K562 (cell line): ENCODE measurements around the gene BACE1. TPM values are rescaled to one million over a fixed set of nuclear protein-coding genes. Genes with fewer than 3 reads are reported as not detected.

Experiments used
- ATAC-seq: fragments of 200-7000 bp; cut with Tn5 transposase; 3 replicates; pipeline ENCODE4 v1.9.1; 2020; ENCODE audit warnings: moderate library complexity
- BruUV-seq: library from RNA; stranded (reverse); fragments of 400-500 nt; replicated peaks from 2 replicates; lab custom pipeline; 2021; lab: Mats Ljungman, UMichigan
- CTCF ChIA-PET: fragments of 300-600 bp; formaldehyde crosslinking; extraction: SDS; loops from one replicate; lab custom pipeline; 2021; ENCODE audit warnings: low intra/inter-chr PET ratio; lab: Yijun Ruan, JAX
- POLR2A ChIA-PET: fragments of 300-600, 350-650 bp; sonication (Branson Sonifier 250); formaldehyde crosslinking; extraction: SDS; loops from one replicate; lab custom pipeline; 2021; ENCODE audit warnings: antibody characterized with exemption, inconsistent platforms; lab: Yijun Ruan, JAX
- DNase-seq, 4 experiments: peaks; one replicate each; pipeline versions ENCODE4 v3.0.0 to v3.0.0-alpha.2; 2011 to 2018; ENCODE audit warnings: low spot score in 3 of 4, mixed read lengths in 3 of 4; ENCODE audit errors: extremely low read depth in 1 of 4
- FAIRE-seq: peaks from 2 replicates; lab custom pipeline; 2011; peaks lifted over from hg19 to GRCh38; lab: Jason Lieb, UNC
- H2AFZ ChIP-seq: 2 replicates; pipeline ENCODE4 v1.6.0; 2011; ENCODE audit warnings: low read depth, low read length, control low read depth, inconsistent platforms
- H3K27ac ChIP-seq: fragments of 200-600 bp; 3 replicates; pipeline ENCODE4 v1.8.0; 2011; ENCODE audit warnings: low read depth, mild to moderate bottlenecking, control low read depth, inconsistent platforms, low read length, moderate library complexity, mixed read lengths; ENCODE audit errors: extremely low read depth
- H3K27me3 ChIP-seq, 2 experiments: fragments of 300-600 bp in 1 of 2; 2 replicates in 1 of 2; 3 replicates in 1 of 2; pipeline versions ENCODE4 v1.6.0 to v1.8.0; 2011; ENCODE audit warnings: inconsistent platforms in 2 of 2, low read length in 2 of 2, mild to moderate bottlenecking in 1 of 2, mixed read lengths in 1 of 2, moderate library complexity in 1 of 2; ENCODE audit not compliant: control insufficient read depth in 2 of 2, insufficient read depth in 2 of 2
- H3K36me3 ChIP-seq: fragments of 300-600 bp; 3 replicates; pipeline ENCODE4 v1.8.0; 2011; ENCODE audit warnings: mild to moderate bottlenecking, low read length, inconsistent platforms; ENCODE audit not compliant: control insufficient read depth, insufficient read depth
- H3K4me1 ChIP-seq, 2 experiments: fragments of 200-600 bp in 1 of 2; replicated peaks in 1 of 2; 2 replicates in 1 of 2; 3 replicates in 1 of 2; pipeline versions ENCODE4 v1.5.1 to v1.8.0; 2011; ENCODE audit warnings: inconsistent platforms in 2 of 2, low read length in 2 of 2, mild to moderate bottlenecking in 1 of 2, mixed read lengths in 1 of 2, moderate library complexity in 1 of 2; ENCODE audit not compliant: control insufficient read depth in 2 of 2, insufficient read depth in 2 of 2
- H3K4me2 ChIP-seq: 2 replicates; pipeline ENCODE4 v1.6.1; 2011; ENCODE audit warnings: low read length, control low read depth, inconsistent platforms, mixed read lengths; ENCODE audit not compliant: insufficient read depth
- H3K4me3 ChIP-seq: fragments of 200-600 bp; sonication (generic), shearing (Covaris generic); 2 replicates; pipeline ENCODE4 v1.5.1; 2016; ENCODE audit warnings: control low read depth, inconsistent platforms
- H3K79me2 ChIP-seq: fragments of 200-600 bp; 3 replicates; pipeline ENCODE4 v1.8.0; 2011; ENCODE audit warnings: low read length, inconsistent platforms; ENCODE audit not compliant: control insufficient read depth, insufficient read depth
- H3K9ac ChIP-seq, 2 experiments: 2 replicates each; pipeline versions ENCODE4 v1.6.0 to v1.6.1; 2011; ENCODE audit warnings: low read depth in 2 of 2, low read length in 2 of 2, control low read depth in 1 of 2, inconsistent platforms in 1 of 2, mild to moderate bottlenecking in 1 of 2, mixed read lengths in 1 of 2; ENCODE audit not compliant: insufficient read depth in 1 of 2
- H3K9me1 ChIP-seq: one replicate; pipeline ENCODE4 v1.6.0; 2011; ENCODE audit warnings: inconsistent platforms, mild to moderate bottlenecking, low read length, moderate library complexity; ENCODE audit not compliant: control insufficient read depth, insufficient read depth
- H3K9me3 ChIP-seq: replicated peaks from 2 replicates; pipeline ENCODE4 v1.5.1; 2011; ENCODE audit warnings: low read depth, low read length, inconsistent platforms; ENCODE audit not compliant: control insufficient read depth, insufficient read depth
- H4K20me1 ChIP-seq: replicated peaks from 2 replicates; pipeline ENCODE4 v1.6.1; 2011; ENCODE audit warnings: low read length, inconsistent platforms, mixed read lengths; ENCODE audit not compliant: control insufficient read depth, insufficient read depth
- HES1 ChIP-seq: fragments of 450-650 bp; IDR thresholded peaks from 2 replicates; pipeline ENCODE4 v1.6.1; 2016; ENCODE audit warnings: low read depth, mild to moderate bottlenecking, moderate library complexity
- PPARD ChIP-seq: fragments of 250-450 bp; sonication (Bioruptor Pico); IDR thresholded peaks from 2 replicates; pipeline ENCODE4 v1.8.0; 2022; ENCODE audit warnings: inconsistent platforms, mild to moderate bottlenecking, moderate library complexity
- RBFOX2 ChIP-seq: fragments of 200-400 bp; formaldehyde crosslinking; IDR thresholded peaks from 2 replicates; pipeline ENCODE4 v1.6.1; 2017; ENCODE audit warnings: low read depth, mild to moderate bottlenecking, low read length, moderate library complexity
- TFAM ChIP-seq: fragments of 250-450 bp; sonication (Bioruptor Pico); conservative IDR thresholded peaks from 2 replicates; pipeline ENCODE4 v1.5.0; 2021; ENCODE audit warnings: mild to moderate bottlenecking, moderate library complexity
- ZBTB9 ChIP-seq: fragments of 450-650 bp; formaldehyde crosslinking; IDR thresholded peaks from 2 replicates; pipeline ENCODE4 v1.4.0; 2020; ENCODE audit warnings: mild to moderate bottlenecking, moderate library complexity
- WGBS: fragments of 100-300 bp; shearing (Covaris generic); methylation state at CpG from one replicate; pipeline ENCODE4 v1.1.6; 2016; ENCODE audit warnings: low coverage, mixed read lengths; ENCODE audit not compliant: insufficient coverage; ENCODE audit errors: missing lambda C conversion rate; 5-methylcytosine and 5-hydroxymethylcytosine counted together
- in situ Hi-C: fragments of 300-500 bp; cut with MboI; formaldehyde crosslinking; loops from 4 replicates; pipeline ENCODE4 v1.15.0; 2018; ENCODE audit warnings: inconsistent platforms, mixed read lengths
- intact Hi-C: fragments of 100-400 bp; cut with micrococcal nuclease; formaldehyde crosslinking; loops from 2 replicates; pipeline ENCODE4 v1.14.2; 2022
- polyA plus RNA-seq, 8 experiments: library from polyadenylated mRNA; depleted of rRNA in 4 of 8; stranded (reverse) in 5 of 8; unstranded in 3 of 8; fragments of >200 nt; fragmentation: Nextera tagmentation in 2 of 8; fragmentation: Illumina TruSeq in 1 of 8; extraction: Ambion mirVana in 2 of 8; extraction: Trizol in 1 of 8; gene quantifications; 2 replicates each; pipeline versions ENCODE4 v1.2.1 to v1.2.3, GENCODE V29; 2011 to 2014; ENCODE audit warnings: inconsistent platforms in 1 of 8, missing spikeins in 1 of 8
- total RNA-seq, 7 experiments: library from RNA; depleted of rRNA in 6 of 7; stranded (reverse); fragments of >200 nt in 6 of 7; fragmentation: Illumina TruSeq in 2 of 7; extraction: Trizol in 2 of 7; gene quantifications; 2 replicates each; pipeline versions ENCODE4 v1.2.1 to v1.2.3, GENCODE V29; 2011 to 2021; ENCODE audit warnings: low replicate concordance in 1 of 7

Gene BACE1
- total and polyA plus RNA-seq, 9 of the 15 experiments (the other 6 are each of a cell fraction or from before 2014, with no cell fraction given): 0.01 to 0.25 (median 0.16) TPM; not detected in 5

GRCh38 chr11:117292616-117293015 is 23.4 kb downstream of the BACE1 start (continued):
- no peak for TF ChIP-seq ZBTB9 (CRISPR knock-in tag)

- 77% methylated on average over 8 of the region's 8 CpGs for WGBS
- DNase-seq (no peak), ATAC-seq (no peak), FAIRE-seq (no peak)
- intact Hi-C loops (no loop called here), in situ Hi-C loops (no loop called here)
- CTCF ChIA-PET: no interaction called here
- Histone ChIP-seq H3K36me3 (peaks cover 16% of the 10 kb centered on the region; the same call in 2 of the 3 replicates), H2AFZ (no peak within 1 kb of the TSS), H3K4me1 (no peaks in the 10 kb centered on the region), H3K4me3 (no peak within 1 kb of the TSS), H3K27ac (no peak within 1 kb of the TSS), H3K9me1 (no peaks in the 10 kb centered on the region), H3K4me2 (no peak within 1 kb of the TSS), H3K9ac (no peak within 1 kb of the TSS), H3K79me2 (no peaks in the 10 kb centered on the region), H4K20me1 (peaks cover 1% of the 10 kb centered on the region; the same call in 1 of the 2 replicates), H3K27me3 (no peaks in the 10 kb centered on the region), H3K9me3 (no peaks in the 10 kb centered on the region)
- TF ChIP-seq RBFOX2 (no peak), PPARD (no peak), HES1 (no peak), TFAM (CRISPR knock-in tag) (no peak)
- POLR2A ChIA-PET: interaction anchor here (1.1 kb wide), 1 partner anchor 18 kb away, joined by 3 read pairs; no protein-coding TSS in a partner anchor
- BruUV-seq: no TSS peak
These were observed 25.2 kb downstream of the BACE1 start, which contains the start of gene BACE1-AS for GRCh38 chr11:117290809-117291396. BACE1-AS (plus strand) TSS chr11:117291346.
